BE2C (cell line): ENCODE data around the gene INSYN2B.

ENCODE experiments used
- DNase-seq: peaks from one replicate; pipeline ENCODE4 v3.0.0-alpha.2; 2020
- H3K27me3 ChIP-seq: fragments of 250-450 bp; sonication (Bioruptor Pico); 2 replicates; pipeline ENCODE4 v1.5.1; 2020; ENCODE audit warnings: mild to moderate bottlenecking
- H3K36me3 ChIP-seq: fragments of 250-450 bp; sonication (Bioruptor Pico); 2 replicates; pipeline ENCODE4 v1.5.1; 2020; ENCODE audit warnings: mild to moderate bottlenecking
- H3K4me1 ChIP-seq: fragments of 250-450 bp; sonication (Bioruptor Pico); 2 replicates; pipeline ENCODE4 v1.5.1; 2020
- H3K4me3 ChIP-seq: 2 replicates; pipeline ENCODE4 v1.5.1; 2011; ENCODE audit warnings: low read depth, low read length
- H3K9me3 ChIP-seq: fragments of 250-450 bp; sonication (Bioruptor Pico); 2 replicates; pipeline ENCODE4 v1.5.1; 2020
- TF ChIP-seq, protein P1 (sequence below): IDR thresholded peaks from 2 replicates; pipeline ENCODE4 v1.5.1; 2012; ENCODE audit warnings: mild to moderate bottlenecking, low read depth, low read length

INSYN2B gene

GRCh38 chr5:169944922-169945680 lies 35.2 kb downstream of the INSYN2B start:
- Histone ChIP-seq H3K4me1 (no peaks in the 10 kb centered on the region), H3K27me3 (no peaks in the 10 kb centered on the region), H3K4me3 (no peak overlapping the region), H3K36me3 (no peaks in the 10 kb centered on the region), H3K9me3 (no peaks in the 10 kb centered on the region)
- no peak for DNase-seq
- TF ChIP-seq, protein P1, sequence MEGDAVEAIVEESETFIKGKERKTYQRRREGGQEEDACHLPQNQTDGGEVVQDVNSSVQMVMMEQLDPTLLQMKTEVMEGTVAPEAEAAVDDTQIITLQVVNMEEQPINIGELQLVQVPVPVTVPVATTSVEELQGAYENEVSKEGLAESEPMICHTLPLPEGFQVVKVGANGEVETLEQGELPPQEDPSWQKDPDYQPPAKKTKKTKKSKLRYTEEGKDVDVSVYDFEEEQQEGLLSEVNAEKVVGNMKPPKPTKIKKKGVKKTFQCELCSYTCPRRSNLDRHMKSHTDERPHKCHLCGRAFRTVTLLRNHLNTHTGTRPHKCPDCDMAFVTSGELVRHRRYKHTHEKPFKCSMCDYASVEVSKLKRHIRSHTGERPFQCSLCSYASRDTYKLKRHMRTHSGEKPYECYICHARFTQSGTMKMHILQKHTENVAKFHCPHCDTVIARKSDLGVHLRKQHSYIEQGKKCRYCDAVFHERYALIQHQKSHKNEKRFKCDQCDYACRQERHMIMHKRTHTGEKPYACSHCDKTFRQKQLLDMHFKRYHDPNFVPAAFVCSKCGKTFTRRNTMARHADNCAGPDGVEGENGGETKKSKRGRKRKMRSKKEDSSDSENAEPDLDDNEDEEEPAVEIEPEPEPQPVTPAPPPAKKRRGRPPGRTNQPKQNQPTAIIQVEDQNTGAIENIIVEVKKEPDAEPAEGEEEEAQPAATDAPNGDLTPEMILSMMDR: no peak

GRCh38 chr5:169944115-169944514 lies 36.2 kb downstream of the INSYN2B start:
- no peak for DNase-seq
- H3K4me3 ChIP-seq: no peak overlapping the region
- H3K27me3 ChIP-seq: no peaks in the 10 kb centered on the region
- H3K4me1 ChIP-seq: no peaks in the 10 kb centered on the region
- H3K9me3 ChIP-seq: no peaks in the 10 kb centered on the region
- TF ChIP-seq, protein P1: no peak
- no peaks in the 10 kb centered on the region for H3K36me3 ChIP-seq

- no peaks in the 10 kb centered on the region for H3K4me1 ChIP-seq
- H3K36me3 ChIP-seq: no peaks in the 10 kb centered on the region
- no peak for DNase-seq
- TF ChIP-seq, protein P1: no peak
- no peak overlapping the region for H3K4me3 ChIP-seq
- no peaks in the 10 kb centered on the region for H3K9me3 ChIP-seq
- H3K27me3 ChIP-seq: no peaks in the 10 kb centered on the region
These were observed 37.3 kb downstream of the INSYN2B start for GRCh38 chr5:169943026-169943425.

GRCh38 chr5:169942181-169942580 lies 38.1 kb downstream of the INSYN2B start:
- Histone ChIP-seq H3K9me3 (no peaks in the 10 kb centered on the region), H3K27me3 (no peaks in the 10 kb centered on the region), H3K4me3 (no peak overlapping the region), H3K4me1 (no peaks in the 10 kb centered on the region), H3K36me3 (no peaks in the 10 kb centered on the region)
- DNase-seq: no peak
- TF ChIP-seq, protein P1: no peak

- Histone ChIP-seq H3K27me3 (no peaks in the 10 kb centered on the region), H3K36me3 (no peaks in the 10 kb centered on the region), H3K4me3 (no peak overlapping the region)
These were observed 38.8 kb downstream of the INSYN2B start for GRCh38 chr5:169941542-169941941.

DNA sequence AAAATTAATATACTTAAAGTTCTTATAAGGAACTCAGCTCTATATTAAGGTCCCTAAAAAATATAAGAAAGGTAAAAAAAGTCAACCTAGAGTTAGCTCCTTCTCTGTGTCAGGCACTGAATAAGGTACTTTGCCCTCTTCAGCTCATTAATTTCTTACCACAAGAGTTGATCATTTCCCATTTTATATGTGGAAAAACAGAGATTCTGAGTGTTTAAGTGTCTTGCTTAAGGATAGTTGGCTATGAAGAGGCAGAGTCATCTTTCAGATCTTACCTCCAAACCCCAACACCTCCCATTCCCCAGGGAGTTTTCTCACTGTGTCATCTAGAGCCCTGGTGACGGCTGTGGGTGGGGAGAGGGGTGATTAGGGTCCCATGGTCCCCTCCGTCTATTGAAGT lies 40.6 kb downstream of the INSYN2B start:
- TF ChIP-seq, protein P1: no peak
- H3K36me3 ChIP-seq: no peaks in the 10 kb centered on the region
- H3K9me3 ChIP-seq: no peaks in the 10 kb centered on the region
- no peaks in the 10 kb centered on the region for H3K27me3 ChIP-seq
- peaks cover 2% of the 10 kb centered on the region for H3K4me1 ChIP-seq
- H3K4me3 ChIP-seq: no peak overlapping the region
- DNase-seq: no peak

More at GRCh38 chr5:169941542-169941941, 38.8 kb downstream of the INSYN2B start:
- Histone ChIP-seq H3K9me3 (no peaks in the 10 kb centered on the region), H3K4me1 (no peaks in the 10 kb centered on the region)
- TF ChIP-seq, protein P1: no peak
- no peak for DNase-seq
